Effector memory CD8-positive, alpha-beta T cell (primary cell): ENCODE measurements around the gene LRBA.
A peak's percentile ranks its signal among the peaks of the same experiment; 100 is the strongest.
"Not testable (repeated sequence)": the region's sequence is repeated elsewhere in the genome, so short reads cannot be mapped to it uniquely, and the experiment has no call there.

ENCODE experiments used
- ATAC-seq: fragments of 150-1000 bp; cut with Tn5 transposase; replicated peaks from 2 replicates; pipeline ENCODE4 v1.10.0; 2021; ENCODE audit warnings: mild to moderate bottlenecking, moderate library complexity
- DNase-seq, 3 experiments: peaks; one replicate each; pipeline ENCODE4 v3.0.0; 2021
- H3K27ac Mint-ChIP-seq, 2 donors: one replicate each; pipeline ENCODE4 v1.8.0; 2022; ENCODE audit warnings: mild to moderate bottlenecking in 2 of 2, mixed read lengths in 2 of 2, moderate library complexity in 2 of 2
- H3K27me3 Mint-ChIP-seq, 2 donors: one replicate each; pipeline ENCODE4 v1.8.0; 2022; ENCODE audit warnings: mixed read lengths in 2 of 2
- H3K36me3 Mint-ChIP-seq: one replicate; pipeline ENCODE4 v1.8.0; 2022; ENCODE audit warnings: mild to moderate bottlenecking, moderate library complexity, mixed read lengths; ENCODE audit not compliant: insufficient read depth
- H3K4me1 Mint-ChIP-seq, 2 donors: one replicate each; pipeline ENCODE4 v1.8.0; 2022; ENCODE audit warnings: low read depth in 2 of 2, mixed read lengths in 2 of 2
- H3K4me3 Mint-ChIP-seq, 2 donors: one replicate each; pipeline ENCODE4 v1.8.0; 2022; ENCODE audit warnings: mild to moderate bottlenecking in 2 of 2, mixed read lengths in 2 of 2, moderate library complexity in 2 of 2
- H3K9me3 Mint-ChIP-seq, 2 donors: one replicate each; pipeline ENCODE4 v1.8.0; 2022; ENCODE audit warnings: mixed read lengths in 2 of 2

Gene LRBA

GRCh38 chr4:150510176-150510865 is 504.8 kb downstream of the LRBA start:
- no peaks in the 10 kb centered on the region for H3K9me3 Mint-ChIP-seq
- DNase-seq: no peak
- no peak for ATAC-seq

GRCh38 chr4:150507656-150508055 is 507.4 kb downstream of the LRBA start:
- H3K4me1 Mint-ChIP-seq: peaks cover 2 to 19% of the 10 kb centered on the region in 2 donors
- H3K36me3 Mint-ChIP-seq, ATAC-seq, DNase-seq, H3K27me3 Mint-ChIP-seq, H3K4me3 Mint-ChIP-seq, H3K27ac Mint-ChIP-seq, H3K9me3 Mint-ChIP-seq: not testable (repeated sequence)

More at GRCh38 chr4:150510176-150510865, 504.8 kb downstream of the LRBA start:
- Mint-ChIP-seq H3K27ac (peak overlapping the region in 1 of 2 donors; percentile 23), H3K4me3 (no peak overlapping the region), H3K4me1 (peaks cover 0 to 18% of the 10 kb centered on the region in 2 donors), H3K36me3 (no peaks in the 10 kb centered on the region), H3K27me3 (no peaks in the 10 kb centered on the region)

DNA sequence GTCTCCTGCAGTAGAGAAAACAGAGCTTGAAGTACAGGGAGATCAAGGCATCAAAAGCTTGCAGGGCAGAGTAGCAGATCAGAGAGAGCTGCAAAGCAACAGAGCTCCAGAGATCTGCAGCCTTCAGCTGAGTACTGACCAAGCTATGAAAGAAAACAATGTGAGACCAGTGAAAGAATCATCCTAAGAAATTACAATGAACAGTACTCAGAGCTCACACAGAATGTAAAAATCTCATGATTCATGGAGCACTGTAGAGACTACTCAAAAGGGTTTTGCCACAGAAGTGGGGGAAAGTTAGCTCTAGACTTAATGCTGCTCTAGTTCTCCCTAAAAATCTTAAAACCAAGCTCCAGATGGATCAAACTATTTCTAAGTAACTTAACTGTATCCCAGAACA is 513.1 kb downstream of the LRBA start:
- Mint-ChIP-seq H3K27ac (peak overlapping the region in 1 of 2 donors; percentile 24), H3K27me3 (no peaks in the 10 kb centered on the region), H3K4me1 (peaks cover 8 to 18% of the 10 kb centered on the region in 2 donors), H3K4me3 (no peak overlapping the region), H3K36me3 (no peaks in the 10 kb centered on the region), H3K9me3 (peaks cover 0 to 1% of the 10 kb centered on the region in 2 donors)
- ATAC-seq (no peak), DNase-seq (no peak)

GRCh38 chr4:150501009-150501727 is 513.9 kb downstream of the LRBA start:
- Mint-ChIP-seq H3K9me3 (peaks cover 0 to 1% of the 10 kb centered on the region in 2 donors), H3K27ac (no peak overlapping the region), H3K27me3 (no peaks in the 10 kb centered on the region), H3K36me3 (no peaks in the 10 kb centered on the region), H3K4me3 (no peak overlapping the region), H3K4me1 (peaks cover 8 to 12% of the 10 kb centered on the region in 2 donors)
- ATAC-seq: no peak
- no peak for DNase-seq

GRCh38 chr4:150497612-150498011 is 517.5 kb downstream of the LRBA start:
- Mint-ChIP-seq H3K36me3 (no peaks in the 10 kb centered on the region), H3K27me3 (no peaks in the 10 kb centered on the region), H3K4me3 (no peak overlapping the region), H3K4me1 (peaks cover 9 to 12% of the 10 kb centered on the region in 2 donors), H3K9me3 (no peaks in the 10 kb centered on the region), H3K27ac (no peak overlapping the region)
- no peak for DNase-seq
- no peak for ATAC-seq

- Mint-ChIP-seq H3K27me3 (no peaks in the 10 kb centered on the region), H3K4me1 (peaks cover 6 to 10% of the 10 kb centered on the region in 2 donors), H3K9me3 (no peaks in the 10 kb centered on the region), H3K27ac (no peak overlapping the region), H3K4me3 (no peak overlapping the region), H3K36me3 (no peaks in the 10 kb centered on the region)
- no peak for DNase-seq
- ATAC-seq: no peak
Observed at GRCh38 chr4:150495550-150495949, 519.5 kb downstream of the LRBA start.

DNA sequence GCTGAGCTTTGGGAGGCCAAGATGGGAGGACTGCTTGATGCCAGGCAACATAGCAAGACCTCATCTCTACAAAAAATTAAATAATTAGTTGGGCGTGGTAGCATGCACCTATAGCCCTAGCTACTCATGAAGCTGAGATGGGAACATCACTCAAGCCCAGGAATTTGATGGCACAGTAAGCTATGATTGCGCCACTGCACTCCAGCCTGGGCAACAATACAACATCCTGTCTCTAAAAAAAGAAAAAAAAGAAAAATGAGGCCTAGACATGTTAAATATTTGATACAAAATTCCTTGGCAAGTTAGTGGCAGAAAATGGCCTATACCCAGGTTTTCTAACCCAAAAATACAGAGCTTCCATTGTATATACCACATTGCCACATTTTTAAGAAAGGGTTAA is 521.2 kb downstream of the LRBA start:
- peaks cover 6 to 10% of the 10 kb centered on the region in 2 donors for H3K4me1 Mint-ChIP-seq
- DNase-seq: no peak
- no peaks in the 10 kb centered on the region for H3K27me3 Mint-ChIP-seq
- ATAC-seq: no peak
- H3K4me3 Mint-ChIP-seq: no peak overlapping the region
- peaks cover 4% of the 10 kb centered on the region for H3K36me3 Mint-ChIP-seq
- no peak overlapping the region for H3K27ac Mint-ChIP-seq
- no peaks in the 10 kb centered on the region for H3K9me3 Mint-ChIP-seq

- DNase-seq: no peak
- no peak for ATAC-seq
- Mint-ChIP-seq H3K4me1 (peaks cover 6 to 10% of the 10 kb centered on the region in 2 donors), H3K9me3 (no peaks in the 10 kb centered on the region), H3K4me3 (no peak overlapping the region), H3K27me3 (no peaks in the 10 kb centered on the region), H3K36me3 (peaks cover 7% of the 10 kb centered on the region), H3K27ac (peak overlapping the region in 1 of 2 donors; percentile 50)
Observed at GRCh38 chr4:150491132-150492049, 523.7 kb downstream of the LRBA start.

GRCh38 chr4:150482581-150482980 is 532.5 kb downstream of the LRBA start:
- no peak overlapping the region for H3K4me3 Mint-ChIP-seq

GRCh38 chr4:150479657-150480056 is 535.4 kb downstream of the LRBA start:
- H3K27me3 Mint-ChIP-seq: no peaks in the 10 kb centered on the region
- H3K4me1 Mint-ChIP-seq: no peaks in the 10 kb centered on the region
- H3K36me3 Mint-ChIP-seq: peaks cover 12% of the 10 kb centered on the region

More at GRCh38 chr4:150482581-150482980, 532.5 kb downstream of the LRBA start:
- Mint-ChIP-seq H3K4me1 (no peaks in the 10 kb centered on the region), H3K9me3 (peaks cover 8 to 12% of the 10 kb centered on the region in 2 donors), H3K36me3 (peaks cover 7% of the 10 kb centered on the region), H3K27me3 (no peaks in the 10 kb centered on the region), H3K27ac (no peak overlapping the region)
- DNase-seq: no peak
- no peak for ATAC-seq

GRCh38 chr4:150477869-150478268 is 537.2 kb downstream of the LRBA start:
- Mint-ChIP-seq H3K9me3 (peaks cover 8 to 12% of the 10 kb centered on the region in 2 donors), H3K27me3 (no peaks in the 10 kb centered on the region), H3K36me3 (peaks cover 16% of the 10 kb centered on the region), H3K27ac (no peak overlapping the region), H3K4me3 (no peak overlapping the region), H3K4me1 (no peaks in the 10 kb centered on the region)
- DNase-seq (no peak), ATAC-seq (no peak)

More at GRCh38 chr4:150479657-150480056, 535.4 kb downstream of the LRBA start:
- ATAC-seq: no peak
- no peak overlapping the region for H3K27ac Mint-ChIP-seq
- DNase-seq: no peak
- no peak overlapping the region for H3K4me3 Mint-ChIP-seq
- peaks cover 8 to 12% of the 10 kb centered on the region in 2 donors for H3K9me3 Mint-ChIP-seq

- H3K27ac Mint-ChIP-seq: no peak overlapping the region
- no peak overlapping the region for H3K4me3 Mint-ChIP-seq
- ATAC-seq (no peak), DNase-seq (no peak)
- peaks cover 8 to 12% of the 10 kb centered on the region in 2 donors for H3K9me3 Mint-ChIP-seq
- H3K4me1 Mint-ChIP-seq: peaks cover 0 to 3% of the 10 kb centered on the region in 2 donors
- H3K36me3 Mint-ChIP-seq: peaks cover 16% of the 10 kb centered on the region
- H3K27me3 Mint-ChIP-seq: no peaks in the 10 kb centered on the region
Observed at GRCh38 chr4:150476776-150477175, 538.3 kb downstream of the LRBA start.

- ATAC-seq: no peak
- Mint-ChIP-seq H3K36me3 (peaks cover 16% of the 10 kb centered on the region), H3K4me3 (no peak overlapping the region), H3K27me3 (no peaks in the 10 kb centered on the region), H3K9me3 (peaks cover 8 to 12% of the 10 kb centered on the region in 2 donors), H3K4me1 (peaks cover 0 to 3% of the 10 kb centered on the region in 2 donors), H3K27ac (no peak overlapping the region)
- DNase-seq: no peak
Observed at GRCh38 chr4:150475763-150476162, 539.3 kb downstream of the LRBA start.
